Neutrophil (primary cell): ENCODE results near the gene TMEM170A.

Experiments
- H3K27ac ChIP-seq: fragments of 200-600 bp; sonication (generic); 2 replicates; pipeline ENCODE4 v1.5.1; 2016; ENCODE audit warnings: mild to moderate bottlenecking, moderate library complexity
- H3K27me3 ChIP-seq: fragments of 200-600 bp; sonication (generic); 2 replicates; pipeline ENCODE4 v1.6.0; 2016; ENCODE audit warnings: mild to moderate bottlenecking
- H3K36me3 ChIP-seq: fragments of 200-600 bp; sonication (generic); 2 replicates; pipeline ENCODE4 v1.5.1; 2017
- H3K4me1 ChIP-seq, 2 experiments: fragments of 200-600 bp in 1 of 2; sonication (generic) in 1 of 2; 1 replicate in 1 of 2; 2 replicates in 1 of 2; pipeline versions ENCODE4 v1.5.1 to v1.6.1; 2013 to 2016; ENCODE audit warnings: low read depth in 1 of 2, low read length in 1 of 2, mild to moderate bottlenecking in 1 of 2, moderate library complexity in 1 of 2; ENCODE audit not compliant: control insufficient read depth in 1 of 2, insufficient read depth in 1 of 2
- H3K4me3 ChIP-seq, 2 experiments: fragments of 200-600 bp in 1 of 2; sonication (generic) in 1 of 2; 1 replicate in 1 of 2; 2 replicates in 1 of 2; pipeline ENCODE4 v1.5.1; 2013 to 2016; ENCODE audit warnings: low read depth in 1 of 2, low read length in 1 of 2, mild to moderate bottlenecking in 1 of 2, moderate library complexity in 1 of 2
- H3K9me3 ChIP-seq: fragments of 200-600 bp; sonication (generic); 2 replicates; pipeline ENCODE4 v1.5.1; 2016
- CTCF ChIP-seq: fragments of 200-600 bp; sonication (generic); IDR thresholded peaks from 2 replicates; pipeline ENCODE4 v1.5.1; 2016; ENCODE audit warnings: antibody characterized with exemption

The TMEM170A gene

GRCh38 chr16:75420987-75421819 lies 43.3 kb downstream of the TMEM170A start:
- TF ChIP-seq CTCF: no peak
- H3K27ac ChIP-seq: peak overlapping the region; percentile 10
- no peaks in the 10 kb centered on the region for H3K9me3 ChIP-seq
- H3K4me1 ChIP-seq: peaks cover 7 to 12% of the 10 kb centered on the region in 2 experiments
- H3K36me3 ChIP-seq: no peaks in the 10 kb centered on the region
- peak overlapping the region; percentile 20 to 31 for H3K4me3 ChIP-seq
- H3K27me3 ChIP-seq: no peaks in the 10 kb centered on the region

DNA sequence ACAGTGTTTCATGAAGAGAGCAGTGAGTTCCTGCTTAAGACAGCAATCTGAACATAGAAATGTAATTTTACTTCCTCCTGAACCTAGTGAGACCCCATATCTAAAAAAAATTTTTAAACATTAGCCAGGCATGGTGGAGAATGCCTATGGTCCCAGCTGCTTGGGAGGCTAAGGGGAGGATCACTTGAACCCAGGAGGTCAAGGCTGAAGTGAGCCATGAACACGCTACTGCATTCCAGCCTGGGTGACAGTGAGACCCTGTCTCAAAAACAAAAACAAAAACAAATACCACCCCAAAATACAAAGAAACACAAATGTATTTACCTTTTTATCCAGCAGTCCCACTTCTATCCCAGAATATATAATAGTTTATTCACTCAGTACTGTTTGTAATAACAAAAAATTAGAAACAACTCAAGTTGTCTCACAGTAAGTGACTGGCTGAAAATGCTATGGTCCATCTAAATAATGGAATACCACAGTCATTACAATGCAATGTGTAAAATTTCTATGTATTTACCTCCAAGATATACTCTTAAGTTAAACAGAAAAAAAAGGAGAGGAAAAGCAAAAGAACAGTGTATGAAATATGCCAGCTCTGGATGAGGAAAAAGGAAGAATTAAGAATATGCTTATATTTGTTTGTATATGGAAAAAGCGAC lies 47.5 kb downstream of the TMEM170A start:
- Histone ChIP-seq H3K27me3 (no peaks in the 10 kb centered on the region), H3K27ac (no peak overlapping the region), H3K4me3 (no peak overlapping the region), H3K36me3 (peaks cover 6% of the 10 kb centered on the region), H3K4me1 (peaks cover 7 to 12% of the 10 kb centered on the region in 2 experiments), H3K9me3 (no peaks in the 10 kb centered on the region)
- no peak for TF ChIP-seq CTCF

- Histone ChIP-seq H3K36me3 (peaks cover 15% of the 10 kb centered on the region), H3K4me1 (no peaks in the 10 kb centered on the region), H3K4me3 (no peak overlapping the region), H3K27ac (no peak overlapping the region), H3K9me3 (no peaks in the 10 kb centered on the region), H3K27me3 (no peaks in the 10 kb centered on the region)
- TF ChIP-seq CTCF: no peak
These were observed 49.2 kb downstream of the TMEM170A start for GRCh38 chr16:75415169-75415905.

DNA sequence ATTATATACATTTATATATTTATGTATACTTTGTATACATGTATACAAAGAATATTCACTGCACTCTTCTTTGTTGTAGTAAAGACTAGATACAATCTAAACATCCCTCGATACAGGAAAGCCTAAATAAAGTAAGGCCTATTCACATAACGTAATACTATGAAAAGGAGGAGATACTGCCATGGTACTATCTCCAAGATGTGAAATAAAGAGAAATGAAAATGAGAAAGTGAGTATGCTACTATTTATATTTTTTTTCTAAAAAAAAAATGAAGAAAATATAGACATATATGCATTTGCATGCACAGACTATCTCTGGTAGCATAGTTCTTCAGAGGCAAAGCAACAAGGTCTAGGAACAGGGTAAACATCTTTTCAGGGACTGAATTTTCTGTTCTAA lies 50.5 kb downstream of the TMEM170A start:
- TF ChIP-seq CTCF: no peak
- Histone ChIP-seq H3K4me3 (no peak overlapping the region), H3K9me3 (no peaks in the 10 kb centered on the region), H3K27me3 (no peaks in the 10 kb centered on the region), H3K36me3 (peaks cover 15% of the 10 kb centered on the region), H3K27ac (no peak overlapping the region), H3K4me1 (no peaks in the 10 kb centered on the region)

GRCh38 chr16:75406943-75407342 lies 57.5 kb downstream of the TMEM170A start:
- Histone ChIP-seq H3K4me3 (no peak overlapping the region), H3K27ac (no peak overlapping the region), H3K27me3 (no peaks in the 10 kb centered on the region), H3K9me3 (no peaks in the 10 kb centered on the region), H3K4me1 (peaks cover 0 to 5% of the 10 kb centered on the region in 2 experiments), H3K36me3 (peaks cover 9% of the 10 kb centered on the region)
- TF ChIP-seq CTCF: no peak
